ENCODE results near the gene OTOL1. TPM values are rescaled to one million over a fixed set of nuclear protein-coding genes. Genes with fewer than 3 reads are reported as not detected.

The OTOL1 gene
- total RNA-seq, 6 experiments from 2014 or later = not detected

GRCh38 chr3:161548301-161548700 lies 51.7 kb downstream of the OTOL1 start:
- no peak overlapping the region for H3K27ac Mint-ChIP-seq

DNA sequence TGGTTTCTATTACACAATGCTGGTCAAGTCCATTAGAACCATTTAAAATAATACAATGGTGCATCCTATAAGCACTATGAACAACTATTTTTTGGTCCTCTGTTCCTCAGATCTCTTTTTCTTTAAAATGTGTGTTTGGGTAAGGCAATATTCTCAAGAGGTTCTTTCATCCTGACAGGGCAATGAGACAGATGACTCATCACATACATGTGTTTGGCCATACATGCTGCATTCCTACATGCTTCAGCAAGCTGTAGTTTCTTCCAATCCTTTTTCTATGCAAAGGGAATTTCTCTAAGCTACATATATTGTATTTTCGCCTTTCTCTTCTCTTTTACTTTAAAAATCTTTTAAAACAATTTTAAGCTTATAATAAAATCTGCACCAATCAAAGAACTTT lies 52.7 kb downstream of the OTOL1 start:
- Mint-ChIP-seq H3K4me3 (no peak overlapping the region), H3K4me1 (ENCODE audit: low read depth) (no peaks in the 10 kb centered on the region), H3K27ac (no peak overlapping the region), H3K27me3 (ENCODE audit: insufficient read depth) (no peaks in the 10 kb centered on the region), H3K9me3 (peaks cover 8% of the 10 kb centered on the region), H3K36me3 (ENCODE audit: low read depth) (no peaks in the 10 kb centered on the region)
- DNase-seq = no peak
- TF ChIP-seq, protein P1, sequence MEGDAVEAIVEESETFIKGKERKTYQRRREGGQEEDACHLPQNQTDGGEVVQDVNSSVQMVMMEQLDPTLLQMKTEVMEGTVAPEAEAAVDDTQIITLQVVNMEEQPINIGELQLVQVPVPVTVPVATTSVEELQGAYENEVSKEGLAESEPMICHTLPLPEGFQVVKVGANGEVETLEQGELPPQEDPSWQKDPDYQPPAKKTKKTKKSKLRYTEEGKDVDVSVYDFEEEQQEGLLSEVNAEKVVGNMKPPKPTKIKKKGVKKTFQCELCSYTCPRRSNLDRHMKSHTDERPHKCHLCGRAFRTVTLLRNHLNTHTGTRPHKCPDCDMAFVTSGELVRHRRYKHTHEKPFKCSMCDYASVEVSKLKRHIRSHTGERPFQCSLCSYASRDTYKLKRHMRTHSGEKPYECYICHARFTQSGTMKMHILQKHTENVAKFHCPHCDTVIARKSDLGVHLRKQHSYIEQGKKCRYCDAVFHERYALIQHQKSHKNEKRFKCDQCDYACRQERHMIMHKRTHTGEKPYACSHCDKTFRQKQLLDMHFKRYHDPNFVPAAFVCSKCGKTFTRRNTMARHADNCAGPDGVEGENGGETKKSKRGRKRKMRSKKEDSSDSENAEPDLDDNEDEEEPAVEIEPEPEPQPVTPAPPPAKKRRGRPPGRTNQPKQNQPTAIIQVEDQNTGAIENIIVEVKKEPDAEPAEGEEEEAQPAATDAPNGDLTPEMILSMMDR (IDR thresholded peaks at IDR 0.05) = no peak

More at GRCh38 chr3:161548301-161548700, 51.7 kb downstream of the OTOL1 start:
- Mint-ChIP-seq H3K4me3 (no peak overlapping the region), H3K27me3 (ENCODE audit: insufficient read depth) (no peaks in the 10 kb centered on the region; the same call in 1 of the 2 replicates), H3K9me3 (peaks cover 12% of the 10 kb centered on the region), H3K36me3 (ENCODE audit: low read depth) (no peaks in the 10 kb centered on the region), H3K4me1 (ENCODE audit: low read depth) (no peaks in the 10 kb centered on the region)
- TF ChIP-seq, protein P1 (IDR thresholded peaks at IDR 0.05) = no peak
- DNase-seq = no peak

GRCh38 chr3:161550491-161551195 lies 54.0 kb downstream of the OTOL1 start:
- Mint-ChIP-seq H3K9me3 (peaks cover 4% of the 10 kb centered on the region; the same call in 1 of the 2 replicates), H3K4me1 (ENCODE audit: low read depth) (no peaks in the 10 kb centered on the region), H3K27me3 (ENCODE audit: insufficient read depth) (no peaks in the 10 kb centered on the region)

GRCh38 chr3:161551697-161552096 lies 55.1 kb downstream of the OTOL1 start:
- H3K36me3 Mint-ChIP-seq (ENCODE audit: low read depth) = no peaks in the 10 kb centered on the region
- H3K27me3 Mint-ChIP-seq (ENCODE audit: insufficient read depth) = no peaks in the 10 kb centered on the region
- H3K27ac Mint-ChIP-seq = no peak overlapping the region
- peaks cover 4% of the 10 kb centered on the region; the same call in 1 of the 2 replicates for H3K9me3 Mint-ChIP-seq
- H3K4me1 Mint-ChIP-seq (ENCODE audit: low read depth) = no peaks in the 10 kb centered on the region; the same call in 1 of the 2 replicates
- TF ChIP-seq, protein P1 (IDR thresholded peaks at IDR 0.05) = no peak
- H3K4me3 Mint-ChIP-seq = no peak overlapping the region
- no peak for DNase-seq

More at GRCh38 chr3:161550491-161551195, 54.0 kb downstream of the OTOL1 start:
- TF ChIP-seq, protein P1 (IDR thresholded peaks at IDR 0.05) = no peak
- no peak for DNase-seq
- Mint-ChIP-seq H3K36me3 (ENCODE audit: low read depth) (no peaks in the 10 kb centered on the region), H3K27ac (no peak overlapping the region), H3K4me3 (no peak overlapping the region)

DNA sequence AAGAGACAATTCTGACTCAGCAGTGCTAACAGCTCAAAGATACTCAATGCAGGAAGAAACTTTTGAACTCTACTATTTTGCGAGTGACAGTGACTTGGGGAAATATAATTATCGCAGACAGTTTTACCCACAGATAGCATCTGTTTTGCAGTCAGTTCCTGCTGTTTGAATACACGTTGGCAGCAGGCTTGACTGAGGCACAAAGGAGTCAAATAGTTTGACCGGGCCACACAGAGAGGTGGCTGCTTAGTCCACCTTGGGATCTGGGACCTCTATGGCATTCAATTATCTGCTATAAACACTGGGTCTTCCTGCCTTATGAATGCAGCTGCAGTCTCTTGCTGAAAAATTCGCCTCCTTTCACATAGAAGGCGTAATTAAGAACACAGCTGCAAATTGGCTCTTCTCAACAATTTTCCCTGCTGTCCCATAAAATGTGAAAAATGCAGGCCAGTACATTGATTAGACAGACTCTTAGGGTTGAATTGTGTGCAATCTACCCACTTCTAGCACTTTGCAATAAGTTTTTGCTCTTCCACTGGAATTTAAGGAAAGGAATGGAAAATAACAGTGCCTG lies 56.5 kb downstream of the OTOL1 start:
- Mint-ChIP-seq H3K27ac (no peak overlapping the region), H3K9me3 (peaks cover 4% of the 10 kb centered on the region; the same call in 1 of the 2 replicates), H3K4me3 (no peak overlapping the region), H3K27me3 (ENCODE audit: insufficient read depth) (no peaks in the 10 kb centered on the region), H3K36me3 (ENCODE audit: low read depth) (no peaks in the 10 kb centered on the region), H3K4me1 (ENCODE audit: low read depth) (no peaks in the 10 kb centered on the region; the same call in 1 of the 2 replicates)
- TF ChIP-seq, protein P1 (IDR thresholded peaks at IDR 0.05) = no peak
- DNase-seq = no peak

Other genes with a start within 250 kb of the OTOL1 start
- not detected for gene SPTSSB, start 125.3 kb upstream of the OTOL1 start, total RNA-seq (2021; fragmentation: NEBNext Ultra II Directional; extraction: Animal tissue kit (Norgen Biotek cat#: 25700))